Measurements from ENCODE around the gene PCDHA10.
"Not testable (repeated sequence)": the region's sequence is repeated elsewhere in the genome, so short reads cannot be mapped to it uniquely, and the experiment has no call there.

The PCDHA10 gene

DNA sequence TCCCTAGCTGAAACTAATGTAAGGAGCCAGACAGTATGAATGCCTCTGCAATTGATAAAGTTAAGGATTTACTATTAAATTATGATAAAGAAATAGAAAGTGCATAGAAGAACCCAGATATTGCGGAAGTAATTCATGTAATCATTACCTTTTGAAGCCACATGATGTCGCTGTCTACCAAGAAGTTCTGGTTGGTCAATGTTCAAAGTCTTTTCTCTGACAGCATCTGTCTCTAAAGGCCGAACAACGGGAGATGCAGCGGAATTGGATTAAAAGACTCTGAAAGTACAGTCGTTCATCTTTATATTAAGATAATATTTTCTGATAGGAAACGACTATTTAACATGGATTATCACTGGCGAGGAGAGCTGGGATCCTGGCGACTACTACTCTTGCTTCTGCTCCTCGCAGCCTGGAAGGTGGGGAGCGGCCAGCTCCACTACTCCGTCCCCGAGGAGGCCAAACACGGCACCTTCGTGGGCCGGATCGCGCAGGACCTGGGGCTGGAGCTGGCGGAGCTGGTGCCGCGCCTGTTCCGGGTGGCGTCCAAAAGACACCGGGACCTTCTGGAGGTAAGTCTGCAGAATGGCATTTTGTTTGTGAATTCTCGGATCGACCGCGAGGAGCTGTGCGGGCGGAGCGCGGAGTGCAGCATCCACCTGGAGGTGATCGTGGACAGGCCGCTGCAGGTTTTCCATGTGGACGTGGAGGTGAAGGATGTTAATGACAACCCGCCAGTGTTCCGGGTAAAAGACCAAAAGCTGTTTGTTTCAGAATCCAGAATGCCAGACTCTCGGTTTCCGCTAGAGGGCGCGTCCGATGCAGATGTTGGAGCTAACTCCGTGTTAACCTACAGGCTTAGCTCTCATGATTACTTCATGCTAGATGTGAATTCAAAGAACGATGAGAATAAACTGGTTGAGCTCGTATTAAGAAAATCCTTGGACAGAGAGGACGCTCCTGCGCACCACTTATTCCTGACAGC lies 14.4 kb upstream of the PCDHA10 start, which contains the start of gene PCDHA8:
Gene PCDHA8 (plus strand): TSS at position 210 of the 985 bp plus-strand sequence. CDS start 135 bp downstream, at position 345.
- no peak for DNase-seq (ENCODE audit: low read depth, low spot score)
- in situ Hi-C loops (cut with HindIII; ENCODE audit: low sequenced_read_pairs), result no loop called here

DNA sequence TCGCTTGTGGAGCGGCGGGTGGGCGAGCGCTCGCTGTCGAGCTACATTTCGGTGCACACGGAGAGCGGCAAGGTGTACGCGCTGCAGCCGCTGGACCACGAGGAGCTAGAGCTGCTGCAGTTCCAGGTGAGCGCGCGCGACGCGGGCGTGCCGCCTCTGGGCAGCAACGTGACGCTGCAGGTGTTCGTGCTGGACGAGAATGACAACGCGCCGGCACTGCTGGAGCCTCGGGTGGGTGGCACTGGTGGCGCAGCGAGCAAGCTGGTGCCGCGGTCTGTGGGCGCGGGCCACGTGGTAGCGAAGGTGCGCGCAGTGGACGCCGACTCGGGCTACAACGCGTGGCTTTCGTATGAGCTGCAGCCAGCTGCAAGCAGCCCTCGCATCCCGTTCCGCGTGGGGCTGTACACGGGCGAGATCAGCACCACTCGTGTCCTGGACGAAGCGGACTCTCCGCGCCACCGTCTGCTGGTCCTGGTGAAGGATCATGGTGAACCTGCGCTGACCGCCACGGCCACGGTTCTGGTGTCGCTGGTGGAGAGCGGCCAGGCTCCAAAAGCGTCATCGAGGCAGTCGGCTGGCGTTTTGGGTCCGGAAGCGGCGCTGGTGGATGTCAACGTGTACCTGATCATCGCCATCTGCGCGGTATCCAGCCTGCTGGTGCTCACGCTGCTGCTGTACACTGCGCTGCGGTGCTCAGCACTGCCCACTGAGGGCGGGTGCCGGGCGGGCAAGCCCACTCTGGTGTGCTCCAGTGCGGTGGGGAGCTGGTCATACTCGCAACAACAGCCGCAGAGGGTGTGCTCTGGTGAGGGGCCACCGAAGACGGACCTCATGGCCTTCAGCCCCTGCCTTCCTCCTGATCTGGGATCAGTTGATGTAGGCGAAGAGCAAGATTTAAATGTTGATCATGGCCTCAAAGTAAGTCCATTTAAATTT lies 12.6 kb upstream of the PCDHA10 start:
- TF ChIP-seq, protein P1, sequence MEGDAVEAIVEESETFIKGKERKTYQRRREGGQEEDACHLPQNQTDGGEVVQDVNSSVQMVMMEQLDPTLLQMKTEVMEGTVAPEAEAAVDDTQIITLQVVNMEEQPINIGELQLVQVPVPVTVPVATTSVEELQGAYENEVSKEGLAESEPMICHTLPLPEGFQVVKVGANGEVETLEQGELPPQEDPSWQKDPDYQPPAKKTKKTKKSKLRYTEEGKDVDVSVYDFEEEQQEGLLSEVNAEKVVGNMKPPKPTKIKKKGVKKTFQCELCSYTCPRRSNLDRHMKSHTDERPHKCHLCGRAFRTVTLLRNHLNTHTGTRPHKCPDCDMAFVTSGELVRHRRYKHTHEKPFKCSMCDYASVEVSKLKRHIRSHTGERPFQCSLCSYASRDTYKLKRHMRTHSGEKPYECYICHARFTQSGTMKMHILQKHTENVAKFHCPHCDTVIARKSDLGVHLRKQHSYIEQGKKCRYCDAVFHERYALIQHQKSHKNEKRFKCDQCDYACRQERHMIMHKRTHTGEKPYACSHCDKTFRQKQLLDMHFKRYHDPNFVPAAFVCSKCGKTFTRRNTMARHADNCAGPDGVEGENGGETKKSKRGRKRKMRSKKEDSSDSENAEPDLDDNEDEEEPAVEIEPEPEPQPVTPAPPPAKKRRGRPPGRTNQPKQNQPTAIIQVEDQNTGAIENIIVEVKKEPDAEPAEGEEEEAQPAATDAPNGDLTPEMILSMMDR (IDR thresholded peaks at IDR 0.05; ENCODE audit: low read depth, low read length), result no peak
- in situ Hi-C loops (cut with HindIII; ENCODE audit: low sequenced_read_pairs), result no loop called here
- no peak overlapping the region for H3K4me3 ChIP-seq (ENCODE audit: low read depth, low read length)
- no peak for DNase-seq (ENCODE audit: low read depth, low spot score)

More for the DNA sequence above, 14.4 kb upstream of the PCDHA10 start, which contains the start of gene PCDHA8:
- TF ChIP-seq, protein P1 (IDR thresholded peaks at IDR 0.05; ENCODE audit: low read depth, low read length), result peak; percentile 21
- H3K4me3 ChIP-seq (ENCODE audit: low read depth, low read length), result no peak within 1 kb of the TSS

DNA sequence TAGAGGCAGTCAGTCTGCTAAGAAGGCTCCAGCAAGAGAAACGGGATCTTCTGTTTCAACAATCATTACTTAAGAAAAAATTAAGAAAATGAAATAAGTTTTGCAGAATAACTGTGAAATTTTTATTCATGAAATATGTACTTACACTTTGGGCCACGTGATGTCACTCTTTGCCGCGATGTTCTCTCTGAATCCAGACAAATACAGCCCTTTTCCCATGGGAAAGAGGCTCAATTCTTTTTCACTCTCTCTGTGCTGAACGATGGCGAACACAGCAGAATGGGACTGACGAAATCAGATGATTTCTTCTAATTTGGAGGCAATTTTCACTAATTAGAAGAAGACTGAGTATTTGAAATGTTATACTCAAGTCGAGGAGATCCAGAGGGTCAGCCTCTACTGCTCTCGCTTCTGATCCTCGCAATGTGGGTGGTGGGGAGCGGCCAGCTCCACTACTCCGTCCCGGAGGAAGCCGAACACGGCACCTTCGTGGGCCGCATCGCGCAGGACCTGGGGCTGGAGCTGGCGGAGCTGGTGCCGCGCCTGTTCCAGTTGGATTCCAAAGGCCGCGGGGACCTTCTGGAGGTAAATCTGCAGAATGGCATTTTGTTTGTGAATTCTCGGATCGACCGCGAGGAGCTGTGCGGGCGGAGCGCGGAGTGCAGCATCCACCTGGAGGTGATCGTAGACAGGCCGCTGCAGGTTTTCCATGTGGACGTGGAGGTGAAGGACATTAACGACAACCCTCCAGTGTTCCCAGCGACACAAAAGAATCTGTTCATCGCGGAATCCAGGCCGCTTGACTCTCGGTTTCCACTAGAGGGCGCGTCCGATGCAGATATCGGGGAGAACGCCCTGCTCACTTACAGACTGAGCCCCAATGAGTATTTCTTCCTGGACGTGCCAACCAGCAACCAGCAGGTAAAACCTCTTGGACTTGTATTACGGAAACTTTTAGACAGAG lies 7.3 kb upstream of the PCDHA10 start, which contains the start of gene PCDHA9:
Gene PCDHA9 (plus strand): TSS at position 244 of the 964 bp plus-strand sequence. CDS start 114 bp downstream, at position 358.
- in situ Hi-C loops (cut with HindIII; ENCODE audit: low sequenced_read_pairs); DNase-seq (ENCODE audit: low read depth, low spot score); H3K4me3 ChIP-seq (ENCODE audit: low read depth, low read length): not testable (repeated sequence)

DNA sequence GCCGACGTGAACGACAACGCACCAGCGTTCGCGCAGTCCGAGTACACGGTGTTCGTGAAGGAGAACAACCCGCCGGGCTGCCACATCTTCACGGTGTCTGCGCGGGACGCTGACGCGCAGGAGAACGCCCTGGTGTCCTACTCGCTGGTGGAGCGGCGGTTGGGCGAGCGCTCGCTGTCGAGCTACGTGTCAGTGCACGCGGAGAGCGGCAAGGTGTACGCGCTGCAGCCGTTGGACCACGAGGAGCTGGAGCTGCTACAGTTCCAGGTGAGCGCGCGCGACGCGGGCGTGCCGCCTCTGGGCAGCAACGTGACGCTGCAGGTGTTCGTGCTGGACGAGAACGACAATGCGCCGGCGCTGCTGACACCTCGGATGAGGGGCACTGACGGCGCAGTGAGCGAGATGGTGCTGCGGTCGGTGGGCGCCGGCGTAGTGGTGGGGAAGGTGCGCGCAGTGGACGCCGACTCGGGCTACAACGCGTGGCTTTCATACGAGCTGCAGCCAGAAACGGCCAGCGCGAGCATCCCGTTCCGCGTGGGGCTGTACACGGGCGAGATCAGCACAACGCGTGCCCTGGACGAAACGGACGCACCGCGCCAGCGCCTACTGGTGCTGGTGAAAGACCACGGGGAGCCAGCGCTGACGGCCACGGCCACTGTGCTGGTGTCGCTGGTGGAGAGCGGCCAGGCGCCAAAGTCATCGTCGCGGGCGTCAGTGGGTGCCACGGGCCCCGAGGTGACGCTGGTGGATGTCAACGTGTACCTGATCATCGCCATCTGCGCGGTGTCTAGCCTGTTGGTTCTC lies 5.7 kb upstream of the PCDHA10 start:
- DNase-seq (ENCODE audit: low read depth, low spot score); H3K4me3 ChIP-seq (ENCODE audit: low read depth, low read length); in situ Hi-C loops (cut with HindIII; ENCODE audit: low sequenced_read_pairs): not testable (repeated sequence)

DNA sequence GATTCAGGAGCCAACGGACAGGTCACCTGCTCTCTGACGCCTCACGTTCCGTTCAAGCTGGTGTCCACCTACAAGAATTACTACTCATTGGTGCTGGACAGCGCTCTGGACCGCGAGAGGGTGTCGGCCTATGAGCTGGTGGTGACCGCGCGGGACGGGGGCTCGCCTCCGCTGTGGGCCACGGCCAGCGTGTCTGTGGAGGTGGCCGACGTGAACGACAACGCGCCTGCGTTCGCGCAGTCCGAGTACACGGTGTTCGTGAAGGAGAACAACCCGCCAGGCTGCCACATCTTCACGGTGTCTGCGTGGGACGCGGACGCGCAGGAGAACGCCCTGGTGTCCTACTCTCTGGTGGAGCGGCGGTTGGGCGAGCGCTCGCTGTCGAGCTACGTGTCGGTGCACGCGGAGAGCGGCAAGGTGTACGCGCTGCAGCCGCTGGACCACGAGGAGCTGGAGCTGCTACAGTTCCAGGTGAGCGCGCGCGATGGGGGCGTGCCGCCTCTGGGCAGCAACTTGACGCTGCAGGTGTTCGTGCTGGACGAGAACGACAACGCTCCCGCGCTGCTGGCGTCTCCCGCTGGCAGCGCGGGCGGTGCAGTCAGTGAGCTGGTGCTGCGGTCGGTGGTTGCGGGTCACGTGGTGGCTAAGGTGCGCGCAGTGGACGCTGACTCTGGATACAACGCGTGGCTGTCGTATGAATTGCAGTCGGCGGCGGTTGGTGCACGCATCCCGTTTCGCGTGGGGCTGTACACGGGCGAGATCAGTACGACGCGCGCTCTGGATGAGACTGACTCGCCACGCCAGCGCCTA lies 1.7 kb downstream of the PCDHA10 start:
- TF ChIP-seq, protein P1 (IDR thresholded peaks at IDR 0.05; ENCODE audit: low read depth, low read length), result no peak

DNA sequence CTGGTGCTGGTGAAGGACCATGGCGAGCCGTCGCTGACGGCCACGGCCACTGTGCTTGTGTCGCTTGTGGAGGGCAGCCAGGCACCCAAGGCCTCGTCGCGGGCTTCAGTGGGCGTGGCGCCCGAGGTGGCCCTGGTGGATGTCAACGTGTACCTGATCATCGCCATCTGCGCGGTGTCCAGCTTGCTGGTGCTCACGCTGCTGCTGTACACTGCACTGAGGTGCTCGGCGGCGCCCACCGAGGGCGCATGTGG lies 2.2 kb downstream of the PCDHA10 start:
- no peak for DNase-seq (ENCODE audit: low read depth, low spot score)
- in situ Hi-C loops (cut with HindIII; ENCODE audit: low sequenced_read_pairs), result no loop called here
- TF ChIP-seq, protein P1 (IDR thresholded peaks at IDR 0.05; ENCODE audit: low read depth, low read length), result no peak
- H3K4me3 ChIP-seq (ENCODE audit: low read depth, low read length), result no peak overlapping the region

More for the DNA sequence above, 1.7 kb downstream of the PCDHA10 start:
- in situ Hi-C loops (cut with HindIII; ENCODE audit: low sequenced_read_pairs), result no loop called here
- H3K4me3 ChIP-seq (ENCODE audit: low read depth, low read length), result no peak overlapping the region
- no peak for DNase-seq (ENCODE audit: low read depth, low spot score)

Measured in astrocyte of the spinal cord (primary cell).